ENCODE data around the gene KIF4B. TPM values are rescaled to one million over a fixed set of nuclear protein-coding genes. Genes with fewer than 3 reads are reported as not detected.

KIF4B gene
- total and polyA plus RNA-seq, 2 of the 13 experiments (the other 11 are each of a cell fraction or from before 2014, with no cell fraction given), result 0.04 TPM; not detected in 1

DNA sequence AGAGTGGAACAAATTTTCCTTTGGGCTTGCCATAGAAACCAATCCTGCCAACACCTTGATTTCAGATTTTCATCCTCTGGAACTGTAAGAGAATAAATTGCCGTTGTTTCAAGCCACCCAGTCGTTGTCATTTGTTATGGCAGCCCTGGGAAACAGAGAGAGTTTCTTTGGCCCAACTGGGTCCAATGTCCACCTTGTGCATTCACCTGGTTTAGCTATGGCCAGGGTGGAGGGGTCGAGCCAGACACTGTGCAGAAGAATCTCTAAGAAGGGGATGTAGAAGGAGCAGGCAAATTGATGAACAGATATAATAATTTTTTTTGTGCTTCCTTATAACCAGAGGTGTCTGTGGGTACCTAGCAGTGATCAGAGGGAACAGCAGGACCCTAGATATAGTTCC lies 9.8 kb downstream of the KIF4B start:
- Histone ChIP-seq H3K27ac (ENCODE audit: extremely low read length, insufficient read depth, low read length) (no peak overlapping the region), H3K4me3 (replicated peaks in 1 of 3; ENCODE audit: insufficient read depth in 1 of 3, low read depth in 2 of 3, low read length in 3 of 3) (no peak overlapping the region), H2AFZ (ENCODE audit: low read length) (no peak overlapping the region), H4K20me1 (ENCODE audit: insufficient read depth, low read length) (no peaks in the 10 kb centered on the region), H3K79me2 (ENCODE audit: insufficient read depth, low read length) (no peaks in the 10 kb centered on the region), H3K4me2 (ENCODE audit: low read depth, low read length) (no peak overlapping the region), H3K9ac (ENCODE audit: insufficient read depth, low read depth, low read length) (no peak overlapping the region), H3K27me3 (ENCODE audit: control insufficient read depth in 1 of 2, insufficient read depth in 2 of 2, low read length in 2 of 2) (peaks cover 1 to 13% of the 10 kb centered on the region in 2 experiments; a peak in 4 of 5 replicates), H3K9me3 (ENCODE audit: low read length) (no peaks in the 10 kb centered on the region), H3K4me1 (ENCODE audit: insufficient read depth, low read length) (peaks cover 12% of the 10 kb centered on the region; the same call in 1 of the 2 replicates), H3K36me3 (replicated peaks in 1 of 2; ENCODE audit: control insufficient read depth in 1 of 2, insufficient read depth in 2 of 2, low read length in 2 of 2) (no peaks in the 10 kb centered on the region)
- ATAC-seq (no peak), FAIRE-seq (no peak), DNase-seq (ENCODE audit: low spot score) (no peak)
- no TSS peak for BruUV-seq (replicated peaks)
- ChIA-PET CTCF (ENCODE audit: low intra/inter-chr PET ratio, low total read pairs) (no interaction called here), POLR2A (no interaction called here)
- intact Hi-C loops (cut with micrococcal nuclease; ENCODE audit: unreplicated experiment), result no loop called here
- WGBS (ENCODE audit: low lambda C conversion rate), result 0% methylated on average over 3 of the region's 3 CpGs
- no peak for TF ChIP-seq LCORL (IDR thresholded peaks at IDR 0.05)
- TF ChIP-seq LCORL (CRISPR knock-in tag; IDR thresholded peaks at IDR 0.05), result no peak
- TF ChIP-seq ZNF644 (CRISPR knock-in tag; IDR thresholded peaks at IDR 0.05; ENCODE audit: low read depth), result peak; percentile 75
- no peak for TF ChIP-seq MAFF (IDR thresholded peaks at IDR 0.05; ENCODE audit: low read depth, low read length)
- in situ Hi-C loops (cut with HindIII; ENCODE audit: extremely low pct_ligation_motif_present, low pct_unique_long_range_greater_than_20kb), result loop anchor here (10.0 kb wide), 1 partner anchor 49 kb away; no protein-coding TSS in a partner anchor

GRCh38 chr5:155024015-155024414 lies 10.5 kb downstream of the KIF4B start:
- ChIA-PET CTCF (ENCODE audit: low intra/inter-chr PET ratio, low total read pairs) (no interaction called here), POLR2A (no interaction called here)
- H2AFZ ChIP-seq (ENCODE audit: low read length), result no peak overlapping the region
- BruUV-seq (replicated peaks), result no TSS peak
- DNase-seq (ENCODE audit: low spot score) (no peak), FAIRE-seq (no peak), ATAC-seq (no peak)
- H3K36me3 ChIP-seq (replicated peaks in 1 of 2; ENCODE audit: control insufficient read depth in 1 of 2, insufficient read depth in 2 of 2, low read length in 2 of 2), result no peaks in the 10 kb centered on the region
- H3K9me3 ChIP-seq (ENCODE audit: low read length), result no peaks in the 10 kb centered on the region
- peaks cover 1 to 13% of the 10 kb centered on the region in 2 experiments; a peak in 4 of 5 replicates for H3K27me3 ChIP-seq (ENCODE audit: control insufficient read depth in 1 of 2, insufficient read depth in 2 of 2, low read length in 2 of 2)
- H3K9ac ChIP-seq (ENCODE audit: insufficient read depth, low read depth, low read length), result no peak overlapping the region
- H3K79me2 ChIP-seq (ENCODE audit: insufficient read depth, low read length), result no peaks in the 10 kb centered on the region
- no peaks in the 10 kb centered on the region for H4K20me1 ChIP-seq (ENCODE audit: insufficient read depth, low read length)
- WGBS (ENCODE audit: low lambda C conversion rate), result 55% methylated on average over 5 of the region's 5 CpGs
- intact Hi-C loops (cut with micrococcal nuclease; ENCODE audit: unreplicated experiment), result no loop called here
- H3K27ac ChIP-seq (ENCODE audit: extremely low read length, insufficient read depth, low read length), result no peak overlapping the region
- peaks cover 10% of the 10 kb centered on the region; the same call in 1 of the 2 replicates for H3K4me1 ChIP-seq (ENCODE audit: insufficient read depth, low read length)
- no peak overlapping the region for H3K4me3 ChIP-seq (replicated peaks in 1 of 3; ENCODE audit: insufficient read depth in 1 of 3, low read depth in 2 of 3, low read length in 3 of 3)
- no peak overlapping the region for H3K4me2 ChIP-seq (ENCODE audit: low read depth, low read length)
- in situ Hi-C loops (cut with HindIII; ENCODE audit: extremely low pct_ligation_motif_present, low pct_unique_long_range_greater_than_20kb), result loop anchor here (10.0 kb wide), 1 partner anchor 49 kb away; no protein-coding TSS in a partner anchor
- TF ChIP-seq CREB1 (IDR thresholded peaks at IDR 0.05) (0 out of 2 replicates have a peak, but pooled peaks have one; percentile 43), CREB1 (CRISPR knock-in tag; IDR thresholded peaks at IDR 0.05) (no peak), ZNF337 (CRISPR knock-in tag; IDR thresholded peaks at IDR 0.05; ENCODE audit: borderline replicate concordance, low read depth) (no peak), TFAP4 (IDR thresholded peaks at IDR 0.05; ENCODE audit: borderline replicate concordance, low read depth) (peak; percentile 50; the same call in 1 of the 2 replicates), ZNF703 (CRISPR knock-in tag; IDR thresholded peaks at IDR 0.05; ENCODE audit: borderline replicate concordance) (no peak), STAT5B (CRISPR knock-in tag; IDR thresholded peaks at IDR 0.05) (no peak), ZNF225 (CRISPR knock-in tag; IDR thresholded peaks at IDR 0.05) (no peak), ZNF577 (CRISPR knock-in tag; IDR thresholded peaks at IDR 0.05; ENCODE audit: borderline replicate concordance, low read depth) (no peak), TAF15 (IDR thresholded peaks at IDR 0.05; ENCODE audit: low read depth, low read length, poor library complexity, severe bottlenecking) (no peak), GABPA (IDR thresholded peaks at IDR 0.05; ENCODE audit: low read depth, low read length) (no peak), GABPA (CRISPR knock-in tag; IDR thresholded peaks at IDR 0.05; ENCODE audit: low read depth) (peak; percentile 38; the same call in 1 of the 2 replicates)
- TF ChIP-seq, protein P1, sequence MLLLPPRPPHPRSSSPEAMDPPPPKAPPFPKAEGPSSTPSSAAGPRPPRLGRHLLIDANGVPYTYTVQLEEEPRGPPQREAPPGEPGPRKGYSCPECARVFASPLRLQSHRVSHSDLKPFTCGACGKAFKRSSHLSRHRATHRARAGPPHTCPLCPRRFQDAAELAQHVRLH (CRISPR knock-in tag; IDR thresholded peaks at IDR 0.05; ENCODE audit: borderline replicate concordance, low read depth), result no peak
- TF ChIP-seq, protein P2, sequence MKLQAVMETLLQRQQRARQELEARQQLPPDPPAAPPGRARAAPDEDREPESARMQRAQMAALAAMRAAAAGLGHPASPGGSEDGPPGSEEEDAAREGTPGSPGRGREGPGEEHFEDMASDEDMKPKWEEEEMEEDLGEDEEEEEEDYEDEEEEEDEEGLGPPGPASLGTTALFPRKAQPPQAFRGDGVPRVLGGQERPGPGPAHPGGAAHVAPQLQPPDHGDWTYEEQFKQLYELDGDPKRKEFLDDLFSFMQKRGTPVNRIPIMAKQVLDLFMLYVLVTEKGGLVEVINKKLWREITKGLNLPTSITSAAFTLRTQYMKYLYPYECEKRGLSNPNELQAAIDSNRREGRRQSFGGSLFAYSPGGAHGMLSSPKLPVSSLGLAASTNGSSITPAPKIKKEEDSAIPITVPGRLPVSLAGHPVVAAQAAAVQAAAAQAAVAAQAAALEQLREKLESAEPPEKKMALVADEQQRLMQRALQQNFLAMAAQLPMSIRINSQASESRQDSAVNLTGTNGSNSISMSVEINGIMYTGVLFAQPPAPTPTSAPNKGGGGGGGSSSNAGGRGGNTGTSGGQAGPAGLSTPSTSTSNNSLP (IDR thresholded peaks at IDR 0.05; ENCODE audit: low read depth, low read length), result no peak

Measured in HepG2 (cell line).